HG03196 (cell line): ENCODE results near the gene OR14A16.

Experiments used
- ATAC-seq: cut with Tn5 transposase; IDR thresholded peaks from one replicate; pipeline ENCODE4 v1.9.1; 2021; ENCODE audit not compliant: unreplicated experiment

The OR14A16 gene

GRCh38 chr1:247797518-247797917 is 26.4 kb downstream of the OR14A16 start:
- ATAC-seq, result no peak

DNA sequence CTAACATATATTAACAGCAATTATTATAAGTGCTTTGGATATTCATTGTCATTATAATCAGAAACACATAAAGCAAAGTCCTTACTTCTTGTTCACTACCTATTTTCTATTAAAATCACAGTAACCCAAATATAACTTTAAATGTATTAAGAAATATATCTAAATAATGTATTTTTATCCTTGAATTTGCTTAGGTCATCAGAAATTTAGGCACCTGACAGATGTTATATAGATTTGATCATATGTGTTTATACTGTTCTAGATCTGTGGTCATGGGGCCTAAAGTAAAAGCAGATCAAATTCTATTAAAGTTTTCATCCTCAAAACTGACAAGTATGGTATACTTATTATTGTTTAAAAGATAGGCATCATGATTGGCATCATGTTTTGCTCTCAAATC is 54.3 kb downstream of the OR14A16 start:
- ATAC-seq, result no peak
